HFF-Myc (cell line): Measurements from ENCODE around the gene USP3.

ENCODE experiments used
- DNase-seq: peaks from one replicate; pipeline ENCODE4 v3.0.0-alpha.2; 2011; ENCODE audit warnings: low read depth; ENCODE audit errors: extremely low read depth
- H3K4me3 ChIP-seq: replicated peaks from 2 replicates; pipeline ENCODE4 v1.5.1; 2011; ENCODE audit warnings: low read depth, mild to moderate bottlenecking, control low read depth, low read length
- CTCF ChIP-seq: IDR thresholded peaks from 2 replicates; pipeline ENCODE4 v1.5.1; 2012; ENCODE audit warnings: mild to moderate bottlenecking, low read depth, low read length, control low read depth; ENCODE audit errors: missing control alignments

Gene USP3

DNA sequence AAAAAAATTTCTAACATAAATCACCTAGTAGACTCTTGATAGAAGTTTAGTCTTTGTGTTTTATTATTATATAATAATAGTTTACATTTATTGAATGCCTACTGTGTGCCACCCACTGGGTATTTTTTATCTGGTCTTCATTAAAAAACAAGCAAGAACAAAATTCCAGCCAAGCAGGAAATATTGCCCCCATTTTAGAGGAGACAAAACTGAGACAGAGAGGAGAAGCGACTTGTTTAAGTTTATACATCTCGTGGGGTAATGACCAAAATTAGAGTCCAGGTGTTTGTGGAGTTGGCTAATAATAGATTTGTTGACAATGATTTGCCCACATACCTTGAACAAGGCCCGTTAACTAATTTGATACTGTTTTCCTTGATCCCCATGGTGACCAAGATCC lies 59.7 kb downstream of the USP3 start:
- H3K4me3 ChIP-seq: no peak overlapping the region
- no peak for TF ChIP-seq CTCF
- DNase-seq: no peak

DNA sequence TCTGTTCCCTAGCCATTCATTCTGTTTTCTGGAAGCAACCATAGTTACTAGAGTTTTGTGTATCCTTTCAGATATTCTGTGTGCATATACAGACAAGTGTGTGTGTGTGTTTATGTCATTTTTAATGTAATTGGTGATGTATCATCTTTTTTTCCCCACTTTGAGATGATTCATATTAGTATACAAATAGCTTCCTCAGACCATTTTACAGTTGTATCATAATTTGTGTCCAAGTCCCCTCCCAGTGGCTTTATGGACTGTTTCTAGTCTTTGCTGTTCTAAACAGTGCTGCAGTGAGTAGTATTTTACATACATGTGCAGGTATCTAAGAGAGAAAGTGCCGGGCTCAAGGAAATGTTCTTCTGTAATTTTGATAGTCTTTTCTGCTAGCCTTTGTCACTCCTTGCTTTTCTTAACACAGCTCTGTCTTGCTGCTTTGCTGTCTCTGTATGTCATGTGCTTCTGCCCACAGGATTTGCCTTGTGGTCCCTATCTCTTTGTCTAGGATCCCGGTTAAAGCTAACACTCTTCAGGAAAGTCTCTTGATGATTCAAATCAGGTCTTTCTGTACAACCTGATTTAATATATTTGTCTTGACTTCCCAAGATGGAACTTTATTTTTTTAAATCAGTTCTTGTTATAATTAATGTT lies 61.3 kb downstream of the USP3 start:
- DNase-seq: no peak
- TF ChIP-seq CTCF: no peak
- H3K4me3 ChIP-seq: no peak overlapping the region

- DNase-seq: no peak
- no peak for TF ChIP-seq CTCF
- H3K4me3 ChIP-seq: no peak overlapping the region
Observed at GRCh38 chr15:63572749-63573464, 68.5 kb downstream of the USP3 start.

DNA sequence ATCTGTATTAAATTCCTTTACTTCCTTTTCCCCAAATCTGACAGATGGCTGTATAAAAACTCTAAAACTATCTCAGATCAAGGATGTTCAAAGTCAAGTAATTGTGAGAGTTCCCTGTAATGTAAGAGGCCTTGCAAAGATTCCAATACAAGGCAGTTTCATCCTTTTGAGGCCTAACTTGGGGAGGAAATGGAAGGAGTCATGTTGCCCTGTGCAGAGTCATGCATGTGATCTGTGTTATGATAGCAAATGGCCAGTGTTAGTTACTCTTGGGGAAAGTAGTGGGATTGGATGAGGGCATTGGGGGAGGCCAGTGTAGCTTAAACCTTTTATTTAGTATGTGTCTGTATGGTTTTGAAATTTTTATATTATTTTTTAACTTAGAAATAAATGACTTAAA lies 69.1 kb downstream of the USP3 start:
- TF ChIP-seq CTCF: no peak

GRCh38 chr15:63575312-63575711 lies 70.9 kb downstream of the USP3 start:
- DNase-seq: no peak
- no peak overlapping the region for H3K4me3 ChIP-seq
- no peak for TF ChIP-seq CTCF

More for the DNA sequence above, 69.1 kb downstream of the USP3 start:
- no peak overlapping the region for H3K4me3 ChIP-seq
- DNase-seq: no peak

- DNase-seq: no peak
- TF ChIP-seq CTCF: no peak
Observed at GRCh38 chr15:63576441-63576840, 72.0 kb downstream of the USP3 start.

More at GRCh38 chr15:63576441-63576840, 72.0 kb downstream of the USP3 start:
- H3K4me3 ChIP-seq: no peak overlapping the region
